ENCODE measurements around the gene ADD3. TPM values are rescaled to one million over a fixed set of nuclear protein-coding genes. Genes with fewer than 3 reads are reported as not detected.

The ADD3 gene
- total RNA-seq: 100 to 1,000 TPM; 183 to 241 TPM
- 105 TPM for polyA plus RNA-seq (2013, experiment 1 of 2)
- 104 TPM for polyA plus RNA-seq (2013, experiment 2 of 2)
- long read RNA-seq, experiment 1, transcript ADD3-202 (15 exons, 3,081 nt): major isoform, 21 of 89 reads
- long read RNA-seq, experiment 1, partial matches to known transcripts: 23 of 89 reads
- long read RNA-seq, experiment 1, other reads (novel, unspliced or antisense): 45 of 89 reads
- long read RNA-seq, experiment 2, transcript ADD3-202 (15 exons, 3,081 nt): major isoform, 213 of 317 reads
- long read RNA-seq, experiment 2, partial matches to known transcripts: 46 of 317 reads
- long read RNA-seq, experiment 2, other reads (novel, unspliced or antisense): 58 of 317 reads
- long read RNA-seq, experiment 3, transcript ADD3-202 (15 exons, 3,081 nt): major isoform, 684 of 890 reads
- long read RNA-seq, experiment 3, partial matches to known transcripts: 92 of 890 reads
- long read RNA-seq, experiment 3, other reads (novel, unspliced or antisense): 114 of 890 reads
- long read RNA-seq, experiment 4, transcript ADD3-202 (15 exons, 3,081 nt): major isoform, 24 of 94 reads
- long read RNA-seq, experiment 4, partial matches to known transcripts: 54 of 94 reads
- long read RNA-seq, experiment 4, other reads (novel, unspliced or antisense): 16 of 94 reads

GRCh38 chr10:110007701-110008517 is at the start of gene ADD3:
TSS of gene ADD3 (plus strand) at chr10:110007984. CDS start at chr10:110100654, 92,670 bp downstream.
- peak within 1 kb of the TSS; percentile 85 for H3K27ac ChIP-seq (ENCODE audit: low read depth, low read length)
- no peaks in the 10 kb centered on the region for H3K27me3 Mint-ChIP-seq (ENCODE audit: insufficient read depth)
- no peak for TF ChIP-seq CTCF (conservative IDR thresholded peaks at IDR 0.05)
- H3K27me3 ChIP-seq (ENCODE audit: control insufficient read depth, insufficient read depth, low read length, poor library complexity, severe bottlenecking): peaks cover 4% of the 10 kb centered on the region
- H3K27ac Mint-ChIP-seq: peak within 1 kb of the TSS; percentile 83
- DNase-seq: peak; percentile 98
- no peaks in the 10 kb centered on the region for H3K36me3 ChIP-seq (ENCODE audit: control insufficient read depth, insufficient read depth, low read length)
- H3K4me3 ChIP-seq (ENCODE audit: low read length): peak within 1 kb of the TSS; percentile 87
- H3K4me1 ChIP-seq (ENCODE audit: control insufficient read depth, insufficient read depth, low read length): peaks cover 21% of the 10 kb centered on the region
- WGBS, 2 experiments (ENCODE audit: insufficient coverage in 1 of 2, insufficient read length in 1 of 2): 0% methylated on average over 83 of the region's 83 CpGs; no CpG with 5 or more reads in 1 of the 2 experiments
- H3K4me3 Mint-ChIP-seq: no peak within 1 kb of the TSS
- no peaks in the 10 kb centered on the region for H3K9me3 Mint-ChIP-seq
- peaks cover 47% of the 10 kb centered on the region for H3K4me1 Mint-ChIP-seq
- H3K9ac ChIP-seq (ENCODE audit: extremely low read depth, low read length, poor library complexity, severe bottlenecking): peak within 1 kb of the TSS; percentile 67
- H3K9me3 ChIP-seq (ENCODE audit: control insufficient read depth, low read length): no peaks in the 10 kb centered on the region
- H3K36me3 Mint-ChIP-seq (ENCODE audit: low read depth): no peaks in the 10 kb centered on the region

- Histone ChIP-seq H3K4me3 (ENCODE audit: low read length) (no peak overlapping the region), H3K4me1 (ENCODE audit: control insufficient read depth, insufficient read depth, low read length) (peaks cover 8% of the 10 kb centered on the region), H3K9me3 (ENCODE audit: control insufficient read depth, low read length) (no peaks in the 10 kb centered on the region), H3K36me3 (ENCODE audit: control insufficient read depth, insufficient read depth, low read length) (no peaks in the 10 kb centered on the region), H3K9ac (ENCODE audit: extremely low read depth, low read length, poor library complexity, severe bottlenecking) (no peak overlapping the region), H3K27ac (ENCODE audit: low read depth, low read length) (no peak overlapping the region), H3K27me3 (ENCODE audit: control insufficient read depth, insufficient read depth, low read length, poor library complexity, severe bottlenecking) (no peaks in the 10 kb centered on the region)
- Mint-ChIP-seq H3K27ac (no peak overlapping the region), H3K27me3 (ENCODE audit: insufficient read depth) (no peaks in the 10 kb centered on the region), H3K4me3 (no peak overlapping the region), H3K36me3 (ENCODE audit: low read depth) (no peaks in the 10 kb centered on the region), H3K4me1 (peaks cover 19% of the 10 kb centered on the region), H3K9me3 (no peaks in the 10 kb centered on the region)
- no peak for TF ChIP-seq CTCF (conservative IDR thresholded peaks at IDR 0.05)
- no peak for DNase-seq
- 86 to 97% methylated on average over 2 of the region's 2 CpGs for WGBS, 2 experiments (ENCODE audit: insufficient coverage in 1 of 2, insufficient read length in 1 of 2)
Observed at GRCh38 chr10:109958059-109958458, 49.7 kb upstream of the ADD3 start.
